Measurements from ENCODE around the gene GSTO2.
A peak's percentile ranks its signal among the peaks of the same experiment; 100 is the strongest.

The GSTO2 gene

DNA sequence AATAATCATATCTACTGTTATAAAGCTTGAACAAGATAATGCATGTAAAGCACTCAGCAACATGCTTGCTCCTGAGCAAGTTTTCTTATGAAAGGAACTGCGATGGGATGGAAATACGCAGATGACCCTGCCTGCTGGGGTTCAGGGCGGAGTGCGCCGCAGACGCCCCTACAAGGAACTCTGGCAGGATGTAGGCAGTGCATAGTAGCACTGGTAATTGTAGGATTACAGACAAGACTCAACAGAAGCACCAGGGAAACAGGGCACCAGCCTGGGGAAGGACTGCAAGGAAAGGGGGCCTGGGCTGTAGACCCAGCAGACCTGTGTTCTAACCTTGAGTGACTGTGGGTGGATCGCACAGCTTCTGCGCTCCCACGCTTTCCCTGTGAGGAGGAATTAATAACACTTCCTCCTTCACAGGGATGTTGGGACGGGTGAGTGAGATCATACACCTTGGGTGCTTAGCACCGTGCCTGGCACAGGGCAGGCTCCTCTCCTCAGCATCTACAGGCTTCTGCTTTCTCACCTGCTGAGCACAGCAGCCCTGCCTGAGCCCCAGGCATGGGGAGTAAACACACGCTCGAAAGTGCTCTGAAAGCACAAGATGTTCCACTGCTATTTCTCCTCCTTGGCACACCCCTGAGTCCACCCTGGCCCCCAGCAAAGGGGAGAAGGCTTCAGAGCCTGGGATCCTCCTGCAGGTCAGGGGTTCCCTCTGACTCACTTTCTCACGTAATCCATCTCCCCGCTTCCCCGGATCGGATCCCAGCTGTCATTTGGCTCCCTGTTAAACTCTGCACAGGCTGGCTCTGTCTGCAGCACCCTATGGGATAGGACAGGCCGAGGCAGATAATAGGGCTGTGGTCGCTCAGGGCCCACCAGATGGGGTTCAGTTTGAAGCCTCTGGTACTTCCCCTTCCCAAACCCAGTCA, 50.1 kb downstream of the GSTO2 start:
- peak; percentile 91 for DNase-seq (ENCODE audit: low read depth)
- H3K4me3 ChIP-seq (ENCODE audit: low read depth, low read length), result no peak overlapping the region

GRCh38 chr10:104321226-104321625, 52.2 kb downstream of the GSTO2 start:
- DNase-seq (ENCODE audit: low read depth), result no peak
- H3K4me3 ChIP-seq (ENCODE audit: low read depth, low read length), result no peak overlapping the region

- DNase-seq (ENCODE audit: low read depth), result no peak
- H3K4me3 ChIP-seq (ENCODE audit: low read depth, low read length), result no peak overlapping the region
These were observed 52.9 kb downstream of the GSTO2 start for GRCh38 chr10:104321725-104322415.

- DNase-seq (ENCODE audit: low read depth), result no peak
- H3K4me3 ChIP-seq (ENCODE audit: low read depth, low read length), result no peak overlapping the region
These were observed 53.4 kb downstream of the GSTO2 start for GRCh38 chr10:104322416-104322782.

- H3K4me3 ChIP-seq (ENCODE audit: low read depth, low read length), result no peak overlapping the region
- DNase-seq (ENCODE audit: low read depth), result no peak
These were observed 54.1 kb downstream of the GSTO2 start for GRCh38 chr10:104323085-104323484.

GRCh38 chr10:104323760-104324201, 54.8 kb downstream of the GSTO2 start:
- DNase-seq (ENCODE audit: low read depth), result no peak
- no peak overlapping the region for H3K4me3 ChIP-seq (ENCODE audit: low read depth, low read length)

- no peak overlapping the region for H3K4me3 ChIP-seq (ENCODE audit: low read depth, low read length)
- DNase-seq (ENCODE audit: low read depth), result no peak
These were observed 55.3 kb downstream of the GSTO2 start for GRCh38 chr10:104324221-104324686.

DNA sequence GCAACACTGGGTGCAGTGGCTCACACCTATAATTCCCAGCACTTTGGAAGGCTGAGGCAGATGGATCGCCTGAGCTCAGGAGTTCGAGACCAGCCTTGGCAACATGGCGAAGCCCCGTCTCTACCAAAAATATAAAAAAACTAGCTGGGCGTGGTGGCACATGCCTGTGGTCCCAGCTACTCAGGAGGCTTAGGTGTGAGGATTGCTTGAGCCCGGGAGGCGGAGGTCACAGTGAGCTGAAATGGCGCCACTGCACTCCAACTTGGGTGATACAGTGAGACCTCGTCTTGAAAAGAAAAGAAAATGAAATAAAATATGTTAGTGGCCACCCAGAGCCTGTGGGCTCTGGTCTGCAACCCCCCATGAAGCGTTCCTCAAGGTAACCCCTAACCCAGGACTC, 55.9 kb downstream of the GSTO2 start:
- no peak for DNase-seq (ENCODE audit: low read depth)
- H3K4me3 ChIP-seq (ENCODE audit: low read depth, low read length), result no peak overlapping the region

DNA sequence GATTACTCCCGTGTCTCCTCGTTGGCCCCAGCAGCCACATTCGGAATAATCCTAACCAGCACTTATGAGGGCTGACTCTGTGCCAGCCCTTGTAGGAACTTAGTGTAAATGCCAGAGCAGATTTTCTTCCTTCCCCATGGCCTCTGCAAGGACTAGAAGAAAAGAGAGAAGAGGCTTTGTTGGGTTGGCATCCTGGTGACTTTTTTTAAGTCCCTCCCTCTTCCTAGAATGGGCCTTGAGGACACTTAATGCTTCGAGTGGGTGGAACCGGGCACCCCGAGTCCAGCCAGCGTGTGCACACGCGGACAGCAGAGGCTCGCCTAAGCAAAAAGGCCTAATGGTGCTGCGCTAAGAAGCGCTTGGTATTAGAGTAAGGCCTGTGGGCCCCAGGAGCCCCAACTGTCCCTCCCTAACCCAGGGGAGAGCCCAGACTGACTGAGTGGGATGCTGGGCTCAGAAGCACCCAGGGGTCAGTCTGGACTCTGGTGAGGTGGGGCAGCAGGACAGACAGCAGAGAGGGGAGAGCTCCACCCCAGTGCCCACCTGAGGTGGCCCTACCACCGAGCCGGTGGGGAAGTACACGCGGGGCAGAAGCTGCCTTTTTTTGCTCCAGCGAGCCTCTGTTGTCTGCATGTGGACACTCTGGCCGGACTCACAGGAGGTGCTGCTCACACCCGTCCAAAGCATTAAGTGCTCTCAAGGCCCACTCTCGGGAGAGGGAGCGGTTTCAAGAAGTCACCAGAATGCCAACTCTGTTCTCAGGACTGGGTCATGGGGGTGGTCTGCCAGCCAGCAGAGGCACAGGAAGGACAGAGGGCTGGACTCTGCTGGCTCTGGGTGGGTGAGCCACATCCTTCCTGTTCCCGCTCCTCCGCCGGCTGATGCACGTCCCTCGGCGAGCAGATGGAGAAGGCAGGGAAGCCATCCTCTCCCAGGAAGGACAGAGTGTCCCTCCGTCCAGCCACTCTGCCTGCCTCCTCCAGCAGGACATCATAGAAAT, 56.8 kb downstream of the GSTO2 start:
- no peak overlapping the region for H3K4me3 ChIP-seq (ENCODE audit: low read depth, low read length)
- no peak for DNase-seq (ENCODE audit: low read depth)

- no peak overlapping the region for H3K4me3 ChIP-seq (ENCODE audit: low read depth, low read length)
- DNase-seq (ENCODE audit: low read depth), result no peak
These were observed 58.1 kb downstream of the GSTO2 start for GRCh38 chr10:104326991-104327610.

- peak overlapping the region; percentile 43 for H3K4me3 ChIP-seq (ENCODE audit: low read depth, low read length)
- peak; percentile 78 for DNase-seq (ENCODE audit: low read depth)
These were observed 59.0 kb downstream of the GSTO2 start for GRCh38 chr10:104327745-104328645.

DNA sequence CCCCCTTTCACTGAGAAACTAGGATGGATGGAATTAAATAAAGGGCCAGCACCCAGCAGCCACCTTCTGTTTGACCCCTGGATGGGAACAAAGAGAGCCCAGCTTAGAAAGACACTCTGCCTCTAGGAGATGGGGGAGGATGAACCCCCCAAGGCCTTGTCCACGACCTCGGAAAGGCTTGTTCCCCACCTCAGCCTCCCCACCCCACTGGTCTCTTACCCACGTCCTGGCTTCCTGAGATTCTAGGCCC, 59.6 kb downstream of the GSTO2 start:
- no peak for DNase-seq (ENCODE audit: low read depth)
- peak overlapping the region; percentile 43 for H3K4me3 ChIP-seq (ENCODE audit: low read depth, low read length)

DNA sequence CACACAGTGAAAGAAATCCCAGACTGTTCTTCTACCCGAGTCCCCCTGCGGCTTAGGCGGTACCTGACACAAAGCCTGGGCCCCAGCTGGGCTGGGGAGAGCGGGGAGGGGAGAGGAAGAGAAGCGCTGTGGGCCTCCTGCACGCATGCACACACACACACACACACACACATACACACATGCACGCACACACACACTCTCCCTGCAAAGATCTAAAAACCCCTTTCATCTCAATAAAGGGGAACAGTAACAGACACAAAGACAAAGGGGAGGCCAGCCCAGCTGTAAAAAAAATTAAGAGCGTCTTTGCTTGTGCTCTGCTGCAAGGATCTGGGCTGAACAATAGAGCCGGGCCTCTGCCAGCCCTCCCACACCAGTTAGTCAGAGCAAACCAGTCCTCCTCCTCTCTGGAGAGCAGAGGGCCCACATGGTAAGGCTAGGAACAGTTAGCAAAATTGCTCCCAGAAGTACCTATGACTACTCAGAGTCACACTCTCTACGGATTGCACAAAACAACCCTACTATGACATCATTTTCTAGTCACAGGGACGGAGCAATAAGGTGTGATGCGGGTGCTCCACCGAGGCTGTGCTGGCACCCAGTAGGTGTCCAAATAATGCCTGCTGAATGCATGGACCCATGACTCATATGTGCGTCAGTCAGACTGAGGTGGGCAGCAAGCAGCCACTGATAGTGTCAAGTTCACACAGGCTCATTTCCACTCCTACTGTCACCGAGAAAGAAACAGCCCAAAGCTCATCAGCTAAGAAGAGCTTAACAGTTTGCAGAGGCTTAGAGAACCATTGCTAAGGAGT, 60.1 kb downstream of the GSTO2 start:
- H3K4me3 ChIP-seq (ENCODE audit: low read depth, low read length), result peak overlapping the region; percentile 43
- peak; percentile 95 for DNase-seq (ENCODE audit: low read depth)

- DNase-seq (ENCODE audit: low read depth), result peak; percentile 79
- no peak overlapping the region for H3K4me3 ChIP-seq (ENCODE audit: low read depth, low read length)
These were observed 60.8 kb downstream of the GSTO2 start for GRCh38 chr10:104329735-104330134.

DNA sequence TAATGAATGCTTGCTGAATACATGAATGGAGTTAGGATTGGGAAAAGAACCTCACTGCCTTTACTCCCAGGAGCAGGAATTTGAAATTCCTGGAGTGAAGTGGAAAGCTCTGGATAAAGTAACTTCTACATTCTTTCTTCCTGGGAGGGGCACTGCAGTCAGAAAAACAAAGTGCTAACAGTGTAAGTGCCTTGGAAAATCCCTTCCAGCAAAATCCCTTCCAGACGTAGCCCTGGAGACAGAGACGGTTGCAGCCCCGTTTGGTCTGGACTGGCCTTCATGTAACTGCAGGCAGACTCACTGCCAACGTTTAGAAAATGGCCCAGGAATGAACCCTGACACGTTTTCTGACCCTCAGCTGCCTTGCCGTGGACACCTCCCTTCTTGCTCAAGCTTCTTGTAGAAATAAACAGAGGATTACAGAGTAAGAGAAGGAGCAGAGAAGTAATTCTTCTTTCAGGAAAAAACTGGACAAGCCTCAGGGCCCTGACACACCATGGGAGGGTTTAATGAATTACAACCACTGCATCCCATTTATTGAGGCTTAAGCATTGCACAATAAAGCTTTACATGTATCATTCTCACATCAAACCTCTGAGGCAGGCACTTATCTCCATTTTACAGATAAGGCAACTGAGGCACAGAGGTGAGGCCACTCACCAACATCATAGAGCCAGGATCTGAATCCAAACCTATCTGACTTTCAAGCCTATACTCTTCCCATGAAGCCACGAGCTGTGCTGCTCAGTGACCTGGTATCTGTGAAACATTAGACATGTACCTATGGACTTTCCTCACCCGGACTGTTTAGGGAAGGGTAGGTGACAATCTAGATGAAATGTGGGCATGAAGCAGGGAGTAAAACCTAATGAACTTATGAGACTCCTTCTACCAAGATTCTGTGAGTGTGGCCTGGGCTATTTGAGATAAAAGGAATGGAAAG, 61.5 kb downstream of the GSTO2 start:
- DNase-seq (ENCODE audit: low read depth), result peak; percentile 87

DNA sequence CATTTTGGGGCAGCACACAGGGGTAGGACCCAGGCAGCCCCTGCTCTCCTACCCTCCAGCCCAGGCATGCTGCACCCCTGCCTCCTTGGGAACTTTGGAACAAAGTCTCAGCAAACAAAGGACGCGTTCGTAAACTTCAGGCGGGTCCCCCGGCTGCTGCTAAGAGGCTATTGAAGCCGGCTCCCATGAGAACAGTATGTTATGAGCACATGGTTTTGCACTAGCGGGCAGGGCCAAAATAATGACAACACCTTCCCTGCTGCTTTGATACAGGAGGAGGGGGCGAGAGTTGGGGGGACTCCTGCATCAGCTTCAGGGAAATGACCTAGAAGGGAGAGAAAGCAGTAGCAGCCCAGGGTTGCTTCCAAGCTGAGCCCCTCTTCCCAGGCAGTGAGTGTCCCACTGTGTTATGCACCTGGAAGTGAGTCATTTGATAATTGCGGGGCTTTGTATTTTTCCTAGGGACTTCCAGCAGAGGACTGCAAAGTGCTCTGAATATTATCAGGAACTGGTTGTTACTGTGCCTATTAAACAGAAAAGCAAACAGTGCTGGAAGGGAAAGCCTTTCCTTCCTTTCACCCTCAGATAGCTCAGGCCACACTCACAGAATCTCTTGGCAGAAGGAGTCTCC, 62.3 kb downstream of the GSTO2 start:
- no peak for DNase-seq (ENCODE audit: low read depth)
- H3K4me3 ChIP-seq (ENCODE audit: low read depth, low read length), result no peak overlapping the region

More for the DNA sequence above, 61.5 kb downstream of the GSTO2 start:
- no peak overlapping the region for H3K4me3 ChIP-seq (ENCODE audit: low read depth, low read length)
